Measurements from ENCODE around the gene MLKL.

Gene MLKL

DNA sequence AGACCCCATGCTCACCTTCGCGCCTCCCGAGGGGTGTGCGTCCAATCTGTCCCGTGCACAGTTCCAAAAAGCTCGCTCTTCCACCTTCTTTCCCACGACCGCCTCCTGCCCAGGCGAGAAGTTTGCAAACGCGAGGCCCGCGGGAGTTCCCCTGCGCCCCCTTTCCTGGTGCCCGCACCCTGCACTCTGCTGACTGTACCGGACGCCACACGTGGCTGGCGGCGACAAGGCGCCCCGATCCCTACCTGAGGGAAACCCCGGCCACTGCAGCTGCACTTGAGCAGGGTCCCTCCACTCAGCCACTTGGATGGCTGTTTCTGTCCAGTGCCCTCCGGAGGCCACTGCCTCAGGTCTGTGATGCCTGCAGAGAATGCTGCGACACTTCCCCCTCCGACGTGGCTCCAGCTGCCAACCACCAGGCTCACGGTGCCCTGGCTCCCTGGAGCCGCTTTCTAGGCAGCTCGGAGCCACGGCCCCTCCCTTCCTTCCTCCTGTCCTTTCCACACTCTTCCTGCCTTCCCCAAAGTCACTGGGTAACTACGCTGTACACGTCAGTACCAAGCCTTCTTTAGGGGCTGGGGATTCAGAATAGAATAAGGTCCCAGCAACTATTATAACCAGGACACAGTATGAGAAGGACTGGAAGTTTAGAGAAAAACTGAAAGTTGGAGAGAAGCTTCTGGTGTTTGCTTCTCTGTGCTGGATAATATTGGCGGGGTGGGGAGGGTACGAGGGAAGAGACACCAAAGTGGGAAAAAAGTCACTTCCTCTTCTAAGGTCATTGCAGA, at the start of gene MLKL:
Gene MLKL (minus strand): TSS at position 425 of the 788 bp plus-strand sequence. CDS start 5,105 bp downstream, outside the sequence.
- DNase-seq = peak; percentile 65

DNA sequence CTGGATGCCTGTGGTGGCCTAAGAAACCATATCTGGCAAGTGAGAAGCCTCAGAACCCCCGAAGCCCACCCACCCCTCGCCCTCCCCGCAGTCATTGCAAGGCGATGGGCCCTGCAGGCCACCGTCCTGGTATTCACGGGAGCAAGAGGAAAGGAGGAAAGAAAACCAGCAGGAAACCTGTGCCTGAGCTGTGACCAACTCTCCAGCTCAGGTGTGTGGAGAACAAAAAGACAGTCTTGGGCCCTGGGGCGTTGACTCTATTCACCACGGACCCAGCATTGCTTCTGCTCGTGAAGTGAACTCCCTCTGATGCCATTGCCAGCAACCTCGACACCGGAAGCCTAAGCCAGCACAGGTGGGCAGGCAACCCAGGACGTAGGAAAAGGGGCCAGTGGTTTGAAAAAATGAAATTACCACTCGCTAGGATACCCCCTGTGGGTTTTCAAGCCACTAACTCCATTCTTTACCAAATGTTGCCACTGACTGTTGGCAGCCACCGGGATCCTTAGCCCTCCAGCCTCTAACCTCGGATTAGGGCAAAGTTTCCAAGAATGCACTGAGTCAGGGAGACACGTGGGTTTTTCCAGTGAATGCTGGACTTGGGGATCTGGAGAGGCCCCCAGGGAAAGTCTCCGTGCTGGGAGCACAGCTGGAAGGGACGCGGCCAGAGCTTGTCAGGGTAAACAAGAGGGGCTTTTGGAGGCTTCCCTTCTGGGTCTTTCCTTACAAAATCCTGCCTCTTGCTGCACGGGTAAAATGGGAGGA, 48.8 kb upstream of the MLKL start:
- DNase-seq = no peak

GRCh38 chr16:74748616-74749026, 48.0 kb upstream of the MLKL start:
- DNase-seq = no peak

GRCh38 chr16:74747716-74748615, 47.3 kb upstream of the MLKL start:
- no peak for DNase-seq

GRCh38 chr16:74745926-74746325, 45.3 kb upstream of the MLKL start:
- no peak for DNase-seq

GRCh38 chr16:74745109-74745615, 44.5 kb upstream of the MLKL start:
- DNase-seq = no peak

DNA sequence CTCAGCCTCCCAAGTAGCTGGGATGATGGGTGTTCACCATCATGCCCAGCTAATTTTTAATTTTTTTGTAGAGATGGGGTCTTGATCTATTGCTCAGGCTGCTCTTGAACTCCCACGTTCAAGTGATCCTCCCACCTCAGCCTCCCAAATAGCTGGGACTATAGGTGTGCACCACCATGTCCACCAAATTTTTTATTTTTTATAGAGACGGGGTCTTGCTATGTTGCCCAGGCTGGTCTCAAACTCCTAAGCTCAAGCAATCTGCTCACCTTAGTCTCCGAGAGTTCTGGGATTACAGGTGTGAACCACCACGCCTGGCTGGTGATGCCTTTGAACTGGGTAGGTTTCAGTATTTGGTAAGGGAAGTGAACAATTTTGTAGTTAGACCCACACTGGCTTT, 43.9 kb upstream of the MLKL start:
- DNase-seq = no peak

GRCh38 chr16:74743668-74744299, 43.1 kb upstream of the MLKL start:
- no peak for DNase-seq

DNA sequence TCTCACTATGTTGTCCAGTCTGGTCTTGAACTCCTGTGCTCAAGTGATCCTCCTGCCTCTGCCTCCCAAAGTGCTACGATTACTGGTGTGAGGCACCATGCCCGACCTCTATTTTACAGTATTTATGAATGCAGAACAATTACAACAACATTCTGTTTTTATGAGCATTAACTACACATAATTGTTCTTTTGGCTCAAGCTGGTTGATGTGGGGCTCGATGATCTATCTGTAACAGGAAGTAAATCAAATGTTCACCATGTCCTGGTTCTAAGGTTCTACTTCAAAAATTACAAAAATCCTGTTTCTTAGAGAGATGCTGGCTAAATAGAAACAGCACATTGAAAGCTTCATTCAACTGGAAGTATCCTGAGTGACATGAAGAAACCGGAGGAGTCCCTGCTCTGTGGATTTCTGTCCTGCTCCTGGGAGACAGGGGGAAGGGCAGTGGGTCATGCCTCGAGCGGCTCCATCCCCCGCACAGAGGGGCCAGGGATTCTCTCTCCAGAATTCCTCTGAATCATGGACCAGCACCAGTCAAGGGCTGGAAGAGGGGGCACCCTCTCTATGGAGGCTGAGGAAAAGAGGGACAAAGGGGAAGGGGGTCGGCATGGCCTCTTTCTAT, 42.5 kb upstream of the MLKL start:
- DNase-seq = no peak

- no peak for DNase-seq
Observed at GRCh38 chr16:74742051-74742481, 41.4 kb upstream of the MLKL start.

DNA sequence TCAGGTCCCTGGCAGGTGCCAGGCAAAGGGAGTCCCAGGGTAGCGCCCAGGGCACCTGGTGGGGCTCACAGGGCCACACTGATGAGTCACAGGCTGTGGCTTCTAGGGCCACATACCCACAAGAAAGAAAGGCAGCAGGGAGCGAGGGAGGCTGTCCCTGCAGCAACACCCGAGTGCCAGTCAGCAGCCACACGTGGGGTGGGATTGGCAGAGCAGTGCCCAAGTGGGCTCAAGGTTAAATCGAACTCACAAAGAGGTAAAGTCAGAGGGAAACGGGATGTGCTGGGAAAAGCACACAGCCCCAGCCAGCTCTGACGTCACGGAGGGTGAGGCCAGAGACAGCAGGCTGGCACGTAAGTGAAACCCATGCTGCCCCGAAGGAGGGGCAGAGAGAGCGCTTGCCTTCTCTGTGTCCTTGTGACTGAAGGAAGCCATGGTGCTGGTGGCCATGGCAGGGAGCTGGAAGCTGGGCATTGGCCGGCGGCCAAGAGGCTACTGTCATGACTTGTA, 40.2 kb upstream of the MLKL start:
- no peak for DNase-seq

GRCh38 chr16:74739275-74739674, 38.6 kb upstream of the MLKL start:
- no peak for DNase-seq

- no peak for DNase-seq
Observed at GRCh38 chr16:74738816-74739215, 38.2 kb upstream of the MLKL start.

GRCh38 chr16:74738113-74738541, 37.5 kb upstream of the MLKL start:
- no peak for DNase-seq

GRCh38 chr16:74737521-74737920, 36.9 kb upstream of the MLKL start:
- DNase-seq = no peak

DNA sequence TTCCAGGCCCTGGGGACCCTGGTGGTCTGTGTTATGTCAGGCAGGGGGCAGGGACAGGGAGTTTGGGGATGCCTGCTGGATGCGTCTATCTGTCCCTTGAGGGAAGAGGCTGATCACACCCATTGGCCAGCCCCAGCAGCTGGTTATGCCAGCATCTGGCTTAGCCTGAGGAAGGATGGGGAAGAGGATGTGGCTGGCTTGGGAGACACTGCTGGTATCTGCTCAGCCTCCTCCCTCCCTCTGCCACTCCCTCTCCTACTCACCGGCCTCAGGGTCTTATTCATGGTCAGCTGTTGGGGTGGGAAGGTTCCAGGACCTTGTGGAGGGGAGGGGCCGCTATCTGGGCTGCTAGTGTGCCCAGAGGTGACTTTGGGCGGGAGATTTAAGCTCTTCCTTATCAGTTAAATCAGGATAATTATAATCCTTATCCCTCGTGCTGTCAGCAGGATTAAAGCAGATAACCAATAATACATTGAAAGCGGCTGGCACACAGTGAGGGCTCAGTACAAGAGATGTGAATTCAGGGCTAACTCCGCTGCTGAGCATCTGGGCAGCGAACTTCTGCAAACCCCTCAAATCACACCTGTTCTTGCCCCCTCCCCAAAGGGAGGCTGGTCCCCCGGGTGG, 36.0 kb upstream of the MLKL start:
- no peak for DNase-seq

- no peak for DNase-seq
Observed at GRCh38 chr16:74735554-74735953, 34.9 kb upstream of the MLKL start.

- DNase-seq = no peak
Observed at GRCh38 chr16:74735162-74735452, 34.4 kb upstream of the MLKL start.

- DNase-seq = no peak
Observed at GRCh38 chr16:74734361-74735161, 33.9 kb upstream of the MLKL start.

DNA sequence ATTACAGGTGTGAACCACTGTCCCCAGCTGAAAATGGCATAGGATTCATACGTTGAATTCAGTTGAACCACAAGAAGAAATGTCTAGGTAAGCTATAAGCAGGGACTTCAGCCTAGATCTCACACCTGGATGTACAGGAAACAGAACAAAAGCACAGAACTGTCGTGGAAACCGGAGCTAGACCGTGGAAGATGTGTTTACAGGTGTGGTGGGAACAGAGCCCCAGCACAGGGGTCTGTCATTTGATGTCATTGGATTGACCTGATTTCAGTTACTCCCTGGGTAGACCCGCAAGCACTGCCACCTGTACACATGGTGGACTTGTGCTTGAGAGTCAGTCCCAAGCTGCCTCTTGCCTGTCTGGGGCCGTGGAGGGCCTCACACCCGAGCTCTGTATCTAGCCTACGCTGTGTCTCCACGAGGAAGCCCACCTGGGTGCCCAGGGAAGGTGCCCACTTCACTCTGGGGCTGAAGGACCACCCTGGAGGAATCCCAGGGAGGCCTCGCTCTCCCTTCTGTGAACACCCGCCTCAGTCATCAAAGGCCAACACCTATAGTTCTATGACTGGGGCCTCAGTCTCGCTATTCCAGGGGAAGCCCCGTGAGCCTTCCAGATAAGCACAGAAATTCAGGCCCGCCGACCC, 32.2 kb upstream of the MLKL start:
- DNase-seq = no peak

All from activated CD4-positive, CD25-positive, alpha-beta regulatory T cell treated with anti-CD3 and anti-CD28 coated beads, Interleukin-2, amount 50 U/mL, for 72 hours (primary cell).